Measurements from ENCODE around the gene HPCAL1. TPM values are rescaled to one million over a fixed set of nuclear protein-coding genes. Genes with fewer than 3 reads are reported as not detected.

The HPCAL1 gene
- total RNA-seq, 2 donors from 2014 or later: 41.0 to 66.3 TPM

- no peaks in the 10 kb centered on the region for H3K9me3 ChIP-seq
- intact Hi-C loops (cut with DNase I): no loop called here
- no peaks in the 10 kb centered on the region for H3K4me1 ChIP-seq
- H3K4me3 ChIP-seq: no peak overlapping the region
- DNase-seq: peak in 2 of 4 donors; percentile 5 to 9
- 75 to 78% methylated on average over 8 to 17 of the region's 18 CpGs for WGBS, 2 donors
- H3K27me3 ChIP-seq: no peaks in the 10 kb centered on the region
- no peak overlapping the region for H3K27ac ChIP-seq
- H3K36me3 ChIP-seq (replicated peaks in 1 of 2; ENCODE audit: insufficient read depth in 1 of 2, low read depth in 2 of 2): no peaks in the 10 kb centered on the region
- TF ChIP-seq POLR2A (IDR thresholded peaks at IDR 0.05) (no peak), CTCF (IDR thresholded peaks at IDR 0.05) (no peak)
- ATAC-seq: peak; percentile 21
Measured at GRCh38 chr2:10255189-10256030, 47.3 kb upstream of the HPCAL1 start.

GRCh38 chr2:10256031-10256514, 46.6 kb upstream of the HPCAL1 start:
- Histone ChIP-seq H3K36me3 (replicated peaks in 1 of 2; ENCODE audit: insufficient read depth in 1 of 2, low read depth in 2 of 2) (no peaks in the 10 kb centered on the region), H3K9me3 (no peaks in the 10 kb centered on the region), H3K4me3 (no peak overlapping the region), H3K4me1 (no peaks in the 10 kb centered on the region), H3K27ac (no peak overlapping the region), H3K27me3 (no peaks in the 10 kb centered on the region)
- ATAC-seq (no peak), DNase-seq (peak in 2 of 4 donors; percentile 2 to 7)
- intact Hi-C loops (cut with DNase I): no loop called here
- no peak for TF ChIP-seq POLR2A (IDR thresholded peaks at IDR 0.05)
- TF ChIP-seq CTCF (IDR thresholded peaks at IDR 0.05): no peak
- 83% methylated on average over 13 to 15 of the region's 15 CpGs for WGBS, 2 donors

GRCh38 chr2:10256515-10257031, 46.1 kb upstream of the HPCAL1 start:
- H3K27ac ChIP-seq: no peak overlapping the region
- H3K27me3 ChIP-seq: no peaks in the 10 kb centered on the region
- DNase-seq: peak in 1 of 4 donors; percentile 3
- no peaks in the 10 kb centered on the region for H3K9me3 ChIP-seq
- WGBS, 2 donors: 85 to 90% methylated on average over 4 to 17 of the region's 17 CpGs
- no peak for ATAC-seq
- H3K4me1 ChIP-seq: no peaks in the 10 kb centered on the region
- intact Hi-C loops (cut with DNase I): no loop called here
- no peak overlapping the region for H3K4me3 ChIP-seq
- H3K36me3 ChIP-seq (replicated peaks in 1 of 2; ENCODE audit: insufficient read depth in 1 of 2, low read depth in 2 of 2): no peaks in the 10 kb centered on the region
- TF ChIP-seq CTCF (IDR thresholded peaks at IDR 0.05) (no peak), POLR2A (IDR thresholded peaks at IDR 0.05) (no peak)

GRCh38 chr2:10257036-10257435, 45.7 kb upstream of the HPCAL1 start:
- H3K27ac ChIP-seq: no peak overlapping the region
- TF ChIP-seq POLR2A (IDR thresholded peaks at IDR 0.05) (no peak), CTCF (IDR thresholded peaks at IDR 0.05) (no peak)
- no peaks in the 10 kb centered on the region for H3K4me1 ChIP-seq
- no peaks in the 10 kb centered on the region for H3K9me3 ChIP-seq
- no peaks in the 10 kb centered on the region for H3K27me3 ChIP-seq
- WGBS, 2 donors: 87 to 89% methylated on average over 4 to 8 of the region's 9 CpGs
- no peak for ATAC-seq
- H3K4me3 ChIP-seq: no peak overlapping the region
- peak in 2 of 4 donors; percentile 2 to 3 for DNase-seq
- intact Hi-C loops (cut with DNase I): no loop called here
- no peaks in the 10 kb centered on the region for H3K36me3 ChIP-seq (replicated peaks in 1 of 2; ENCODE audit: insufficient read depth in 1 of 2, low read depth in 2 of 2)

Data from body of pancreas (tissue), 4 donors.